ENCODE results near the gene KRT26.

The KRT26 gene

GRCh38 chr17:40727447-40728231 lies 44.4 kb downstream of the KRT26 start:
- no peak for DNase-seq (ENCODE audit: low read depth)

- DNase-seq (ENCODE audit: low read depth), result no peak
Measured at GRCh38 chr17:40726919-40727318, 45.1 kb downstream of the KRT26 start.

- DNase-seq (ENCODE audit: low read depth), result no peak
Measured at GRCh38 chr17:40724656-40725055, 47.3 kb downstream of the KRT26 start.

GRCh38 chr17:40722241-40722640 lies 49.8 kb downstream of the KRT26 start:
- DNase-seq (ENCODE audit: low read depth), result no peak

- no peak for DNase-seq (ENCODE audit: low read depth)
Measured at GRCh38 chr17:40720899-40721298, 51.1 kb downstream of the KRT26 start.

GRCh38 chr17:40718930-40719329 lies 53.1 kb downstream of the KRT26 start:
- no peak for DNase-seq (ENCODE audit: low read depth)

- DNase-seq (ENCODE audit: low read depth), result no peak
Measured at GRCh38 chr17:40717776-40718175, 54.2 kb downstream of the KRT26 start.

Measured in stimulated activated CD8-positive, alpha-beta memory T cell treated with anti-CD3 and anti-CD28 coated beads, Interleukin-7, amount 100 ng/mL, for 24 hours (primary cell).